Measurements from ENCODE around the gene CD248. TPM values are rescaled to one million over a fixed set of nuclear protein-coding genes. Genes with fewer than 3 reads are reported as not detected.
A peak's percentile ranks its signal among the peaks of the same experiment; 100 is the strongest.

Gene CD248
- total RNA-seq, 2 donors from 2014 or later, result 67.5 to 248 TPM

DNA sequence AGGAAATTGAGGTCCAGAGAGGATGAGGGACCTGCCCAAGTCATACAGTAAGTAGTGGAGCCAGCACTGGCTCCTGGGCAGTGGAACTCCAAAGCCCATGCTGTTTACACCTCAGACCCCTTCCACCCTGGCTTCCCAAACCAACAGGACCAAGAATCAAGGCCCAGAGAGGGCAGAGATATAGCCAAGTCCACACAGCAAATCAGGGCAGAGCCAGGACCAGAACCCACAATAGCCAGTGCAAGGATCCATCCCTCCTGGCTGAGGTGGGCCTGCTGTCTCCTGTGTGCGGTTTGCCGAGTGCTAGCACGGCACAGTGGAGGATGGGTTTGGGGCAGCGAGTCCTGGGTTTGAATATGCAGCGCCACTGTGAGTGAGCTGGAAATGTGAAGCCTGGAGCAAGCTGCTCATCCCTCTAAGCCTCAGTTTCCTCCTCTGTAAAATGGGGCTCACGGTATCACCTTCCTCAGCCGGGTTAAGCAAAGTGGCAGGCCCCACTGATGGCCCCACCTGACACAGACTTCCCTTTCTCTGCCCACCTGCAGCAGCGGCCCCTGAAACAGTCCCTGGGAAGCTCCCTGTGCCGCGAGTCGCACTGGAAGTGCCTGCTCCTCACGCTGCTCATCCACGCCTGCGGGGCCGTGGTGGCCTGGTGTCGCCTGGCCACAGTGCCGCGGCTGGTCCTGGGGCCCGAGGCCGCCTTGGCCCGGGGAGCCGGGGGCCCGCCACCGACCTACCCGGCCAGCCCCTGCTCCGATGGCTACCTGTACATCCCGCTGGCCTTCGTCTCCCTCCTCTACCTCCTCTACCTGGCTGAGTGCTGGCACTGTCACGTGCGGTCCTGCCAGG is 22.8 kb downstream of the CD248 start:
- intact Hi-C loops (cut with DNase I), result no loop called here
- no peak for DNase-seq (ENCODE audit: low spot score)

- DNase-seq (ENCODE audit: low spot score), result no peak
- intact Hi-C loops (cut with DNase I), result no loop called here
Observed at GRCh38 chr11:66293352-66293751, 23.5 kb downstream of the CD248 start.

DNA sequence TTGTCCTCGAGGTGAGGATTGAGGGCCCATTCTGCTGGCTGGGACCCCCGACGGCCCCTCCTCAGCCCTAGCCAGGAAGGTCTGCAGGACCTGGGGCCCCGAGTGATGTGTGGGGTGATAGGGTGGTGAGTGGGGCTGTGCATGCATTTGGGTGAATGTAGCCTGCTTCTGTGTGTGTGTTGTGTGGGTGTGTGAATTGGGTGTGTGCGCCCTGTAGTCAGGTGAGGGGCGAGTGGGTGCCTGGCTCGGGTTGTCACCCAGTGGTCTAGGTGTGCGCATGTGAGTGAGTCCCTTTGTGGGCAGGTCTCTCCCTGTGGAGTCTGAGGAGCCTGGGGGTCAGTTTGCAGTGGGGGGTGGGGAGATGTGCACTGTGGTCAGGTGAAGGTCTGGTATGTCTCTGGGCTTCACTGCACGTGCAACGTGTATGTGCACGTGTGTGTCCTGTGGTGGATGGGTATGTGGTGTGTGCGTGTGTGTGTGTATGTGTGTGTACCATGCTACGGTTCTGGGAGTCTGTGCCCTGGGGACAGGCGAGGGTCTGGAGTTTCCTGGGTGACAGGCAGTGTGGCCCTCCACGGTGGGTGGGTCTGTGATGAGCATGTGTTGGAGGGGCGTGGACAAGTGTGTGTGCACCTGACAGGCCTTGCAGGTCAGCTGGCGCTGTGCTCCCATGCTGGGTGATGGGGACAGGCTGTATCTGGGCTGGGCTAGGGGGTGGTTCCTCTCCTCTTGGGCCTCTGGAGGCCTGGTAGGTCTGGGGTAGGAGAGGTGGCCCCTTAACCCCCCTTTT is 24.1 kb downstream of the CD248 start:
- no peak for DNase-seq (ENCODE audit: low spot score)

GRCh38 chr11:66291706-66292542 is 24.9 kb downstream of the CD248 start, which contains the start of gene TMEM151A:
Gene TMEM151A (plus strand): TSS chr11:66291894. CDS start chr11:66292014, 120 bp downstream.
- intact Hi-C loops (cut with DNase I), result no loop called here
- DNase-seq (ENCODE audit: low spot score), result no peak

More for the DNA sequence above, 24.1 kb downstream of the CD248 start:
- intact Hi-C loops (cut with DNase I), result no loop called here

DNA sequence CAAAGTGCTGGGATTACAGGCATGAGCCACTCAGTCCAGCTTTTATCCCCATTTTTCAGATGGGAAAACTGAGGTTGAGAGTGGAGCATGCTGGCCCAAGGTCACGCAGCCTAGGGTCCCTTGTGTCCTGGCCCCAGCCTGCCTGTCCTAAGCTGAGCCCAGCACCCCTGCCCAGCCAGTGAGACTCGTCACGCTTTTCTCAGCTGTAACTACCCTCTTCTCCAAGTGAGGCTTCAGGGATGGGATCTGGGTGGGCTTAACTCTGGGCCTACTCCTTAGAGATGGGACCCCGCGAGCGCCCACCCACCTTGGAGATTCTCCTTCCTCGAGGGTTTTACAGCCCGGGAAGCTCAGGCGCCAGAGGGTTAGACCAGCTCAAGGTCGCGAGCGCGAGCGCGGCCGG is 25.5 kb downstream of the CD248 start:
- intact Hi-C loops (cut with DNase I), result no loop called here
- DNase-seq (ENCODE audit: low spot score), result no peak

GRCh38 chr11:66290330-66290621 is 26.6 kb downstream of the CD248 start:
- DNase-seq (ENCODE audit: low spot score), result no peak
- intact Hi-C loops (cut with DNase I), result no loop called here

DNA sequence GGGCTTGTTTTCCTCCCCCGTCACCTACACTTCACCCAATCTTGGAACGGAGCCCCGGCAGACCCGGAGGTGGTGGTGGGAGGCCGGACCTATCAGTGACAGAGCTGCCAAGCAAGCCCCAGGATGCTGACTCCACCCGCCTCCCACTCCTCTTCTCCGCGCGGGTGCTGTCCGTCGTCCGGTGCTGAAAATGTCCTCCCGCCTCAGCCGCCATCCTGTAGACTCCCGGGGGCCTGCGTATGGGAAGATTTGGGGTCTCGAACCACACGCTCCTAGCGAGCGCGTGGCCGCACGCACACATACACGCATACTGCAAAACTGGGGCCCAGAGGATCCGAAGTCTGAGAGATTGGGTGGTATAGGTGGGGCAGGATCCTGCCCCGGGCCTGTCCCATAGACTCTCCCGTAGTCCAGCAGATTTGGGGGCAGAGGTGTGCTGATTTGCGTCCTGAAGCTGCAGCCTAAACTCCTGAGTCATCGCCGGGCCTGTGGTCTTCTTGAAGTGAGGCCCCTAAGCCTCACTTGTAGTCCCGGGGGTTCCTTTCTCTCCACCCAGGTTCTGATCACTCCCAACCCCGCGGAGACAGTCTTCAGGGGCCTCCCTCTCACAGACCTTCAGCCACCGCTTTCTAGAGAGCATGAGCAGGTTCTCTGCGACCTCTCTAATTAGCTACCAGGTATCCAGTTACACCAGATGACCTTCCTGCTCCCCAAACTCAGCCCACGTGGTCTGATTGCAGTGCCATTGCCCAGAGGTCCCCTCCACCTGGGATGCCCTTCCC is 27.1 kb downstream of the CD248 start:
- DNase-seq (ENCODE audit: low spot score), result peak; percentile 91
- intact Hi-C loops (cut with DNase I), result loop anchor here in 1 of 2 donors (10.0 kb wide), 1 partner anchor 65 kb away; no protein-coding TSS in a partner anchor

GRCh38 chr11:66288671-66289547 is 27.9 kb downstream of the CD248 start, which contains the start of gene YIF1A:
Gene YIF1A (minus strand): TSS chr11:66289143. CDS start chr11:66288985, 158 bp downstream.
- intact Hi-C loops (cut with DNase I), result loop anchor here in 1 of 2 donors (10.0 kb wide), 1 partner anchor 64 kb away; no protein-coding TSS in a partner anchor
- DNase-seq (ENCODE audit: low spot score), result peak; percentile 99

DNA sequence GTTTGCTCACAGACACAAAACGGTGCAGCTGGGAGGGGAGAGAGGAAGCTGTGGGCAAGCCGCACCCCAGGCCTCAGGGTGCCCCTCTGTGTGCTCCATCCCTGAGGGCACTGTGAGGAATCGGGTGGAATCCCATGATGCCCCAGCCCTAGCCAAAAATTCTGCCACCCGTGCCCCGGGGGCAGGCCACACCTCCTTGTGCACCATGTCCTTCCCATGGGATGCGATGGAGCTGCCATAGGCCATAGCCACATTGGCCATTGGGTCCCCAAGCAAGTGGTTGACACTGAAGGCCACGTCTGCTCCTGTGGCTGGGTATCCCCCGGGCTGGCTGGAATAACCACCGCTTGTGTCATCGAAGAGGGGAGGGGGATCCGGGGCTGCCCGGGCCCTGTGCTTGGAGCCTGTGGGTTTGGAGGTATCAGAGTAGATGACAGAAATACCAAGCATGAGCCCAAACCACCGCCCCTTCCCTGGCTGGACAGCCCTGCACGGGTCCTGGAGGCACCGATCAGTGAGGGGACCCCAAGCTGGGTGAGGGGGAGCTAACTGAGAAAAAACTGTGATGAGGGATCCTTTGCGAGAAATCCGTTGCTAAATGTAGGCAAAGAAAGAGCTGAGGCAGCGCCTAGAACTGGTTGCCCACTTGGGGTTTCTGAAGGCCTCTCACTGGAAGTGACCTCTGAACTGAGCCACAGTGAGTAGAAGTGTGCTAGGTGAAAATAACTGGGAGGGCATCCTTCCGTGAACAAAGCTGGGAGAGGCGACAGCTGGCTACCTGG is 28.8 kb downstream of the CD248 start:
- DNase-seq (ENCODE audit: low spot score), result no peak
- intact Hi-C loops (cut with DNase I), result loop anchor here in 1 of 2 donors (10.0 kb wide), 1 partner anchor 63 kb away; no protein-coding TSS in a partner anchor

- no peak for DNase-seq (ENCODE audit: low spot score)
Observed at GRCh38 chr11:66287211-66287888, 29.5 kb downstream of the CD248 start.

GRCh38 chr11:66286699-66287098 is 30.1 kb downstream of the CD248 start:
- DNase-seq (ENCODE audit: low spot score), result no peak
- intact Hi-C loops (cut with DNase I), result loop anchor here in 1 of 2 donors (10.0 kb wide), 1 partner anchor 62 kb away; no protein-coding TSS in a partner anchor

More at GRCh38 chr11:66287211-66287888, 29.5 kb downstream of the CD248 start:
- intact Hi-C loops (cut with DNase I), result loop anchor here in 1 of 2 donors (10.0 kb wide), 1 partner anchor 63 kb away; no protein-coding TSS in a partner anchor

DNA sequence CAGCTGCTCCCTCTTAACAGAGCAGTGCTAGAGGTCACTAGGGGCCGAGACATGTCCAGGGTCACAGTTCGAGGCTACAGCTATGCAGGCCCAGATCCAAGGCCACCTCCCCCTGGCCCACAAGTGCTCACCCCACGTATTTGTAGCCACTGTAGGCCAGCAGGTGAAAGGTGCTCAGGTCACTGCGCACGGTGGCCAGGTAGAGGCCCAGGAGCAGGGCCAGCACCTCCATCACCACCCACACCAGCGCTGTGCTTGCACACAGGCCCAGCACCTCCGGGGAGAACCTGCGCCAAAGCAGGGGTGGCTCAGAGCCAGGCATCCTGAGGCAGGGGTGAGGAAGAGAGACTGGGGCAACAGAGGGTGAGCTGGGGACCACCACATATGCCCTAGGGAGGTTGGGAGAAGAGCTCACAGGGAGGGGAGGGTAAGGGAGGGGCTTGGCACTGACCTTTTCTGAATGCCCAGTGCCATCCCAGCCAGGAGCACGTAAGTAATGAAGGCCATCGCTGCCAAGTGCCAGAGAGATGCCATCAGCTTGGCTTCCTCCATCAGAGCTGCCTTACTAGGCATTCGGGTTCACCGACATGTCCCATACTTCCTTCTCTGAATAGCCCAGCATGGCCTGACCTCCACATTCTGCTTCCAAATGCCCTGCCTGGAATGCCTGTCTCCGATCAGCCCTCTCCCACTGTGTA is 31.4 kb downstream of the CD248 start:
- no peak for DNase-seq (ENCODE audit: low spot score)
- intact Hi-C loops (cut with DNase I), result loop anchor here in 1 of 2 donors (10.0 kb wide), 1 partner anchor 61 kb away; no protein-coding TSS in a partner anchor

DNA sequence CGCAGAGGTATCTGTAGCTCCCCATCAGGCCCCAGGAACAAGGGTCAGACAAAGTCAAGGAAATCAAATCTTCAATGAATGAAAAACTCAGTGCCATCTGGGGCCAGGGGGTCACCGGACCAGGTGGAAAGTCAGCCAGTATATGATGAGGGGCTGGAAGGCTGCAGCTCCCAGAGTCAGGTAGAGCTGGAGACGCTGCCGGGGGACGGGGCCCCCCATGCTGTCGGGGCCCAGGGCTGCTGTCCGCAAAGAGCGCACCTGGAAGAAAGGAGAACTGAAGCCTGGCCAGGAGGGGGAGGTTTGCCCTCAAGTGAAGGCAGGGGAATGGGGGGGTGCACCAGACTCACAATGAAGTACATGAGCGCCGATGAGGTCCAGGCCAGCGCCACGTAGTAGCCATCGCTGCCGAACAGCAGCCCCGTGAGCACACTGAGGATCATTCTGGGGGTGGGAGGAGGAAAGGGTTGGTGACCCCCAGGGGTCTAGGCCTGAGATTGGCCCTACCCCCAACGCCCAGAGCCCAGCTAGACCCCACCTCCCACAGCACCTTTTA is 32.2 kb downstream of the CD248 start:
- no peak for DNase-seq (ENCODE audit: low spot score)
- intact Hi-C loops (cut with DNase I), result loop anchor here in 1 of 2 donors (10.0 kb wide), 1 partner anchor 60 kb away; no protein-coding TSS in a partner anchor

DNA sequence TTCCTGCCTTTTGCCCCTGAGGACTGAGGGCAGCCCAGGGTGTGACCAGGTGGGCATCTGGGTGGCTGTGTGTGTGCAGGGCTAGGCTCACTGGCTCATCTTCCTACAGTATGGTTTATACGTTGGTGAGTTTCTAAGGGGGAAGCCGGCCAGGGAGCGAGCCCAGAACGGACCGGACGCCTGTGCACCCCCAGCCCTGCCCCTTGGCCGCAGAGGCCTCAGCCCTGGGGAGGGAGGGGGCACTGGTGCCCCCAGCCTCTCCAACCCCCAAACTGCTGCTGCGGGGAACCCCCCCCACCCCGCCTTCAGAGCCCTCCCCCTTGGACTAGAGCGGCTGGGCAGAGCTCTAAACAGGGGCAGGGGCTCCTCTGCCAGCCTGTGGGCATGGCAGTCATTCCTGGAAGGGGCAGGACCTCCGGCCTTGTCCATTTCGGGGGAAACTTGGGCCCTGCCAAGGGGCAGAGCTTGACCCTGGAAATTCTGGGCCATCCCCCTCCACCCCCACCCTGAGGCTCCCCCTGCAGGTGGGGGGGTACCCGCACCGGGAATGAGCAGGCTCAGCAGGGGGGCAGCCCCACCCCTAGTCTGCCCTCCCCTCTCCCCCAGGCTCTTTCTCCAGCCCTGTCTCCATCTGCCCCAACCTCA is 33.3 kb downstream of the CD248 start:
- intact Hi-C loops (cut with DNase I), result loop anchor here in 1 of 2 donors (10.0 kb wide), 1 partner anchor 59 kb away; no protein-coding TSS in a partner anchor
- DNase-seq (ENCODE audit: low spot score), result no peak
